ENCODE measurements around the gene DIAPH3.

GRCh38 chr13:59793107-59793506 is 370.6 kb downstream of the DIAPH3 start:
- TF ChIP-seq CTCF (IDR thresholded peaks at IDR 0.05; ENCODE audit: low read depth, low read length) (no peak), EZH2phosphoT487 (IDR thresholded peaks at IDR 0.05; ENCODE audit: low read depth) (no peak)

All from OCI-LY3 (cell line).